Temporal lobe (tissue), 2 donors: ENCODE results near the gene UBLCP1. TPM values are rescaled to one million over a fixed set of nuclear protein-coding genes. Genes with fewer than 3 reads are reported as not detected.

Source experiments
- small RNA-seq: library from RNA; depleted of rRNA; stranded (forward); fragments of <200 nt; gene quantifications from one replicate; pipeline ENCODE3, GENCODE V24; 2014; ENCODE audit warnings: low replicate concordance
- total RNA-seq: library from RNA; depleted of rRNA; stranded (reverse); fragments of >200 nt; gene quantifications from one replicate; pipeline ENCODE4 v1.2.3, GENCODE V29; 2014

UBLCP1 gene
- total RNA-seq, 1 donor from 2014 or later, result 15.7 TPM

Small RNA genes lying within 50 kb of the gene (small RNA-seq; reads per million reads assigned to genes)
- not detected for gene RF00263
- not detected for gene RNU4ATAC2P

Other genes with a start within 250 kb of the UBLCP1 start
- 2.5 TPM for gene EBF1, start 163.4 kb upstream of the UBLCP1 start, total RNA-seq
- 105 TPM for gene RNF145, start 53.7 kb upstream of the UBLCP1 start, total RNA-seq
- gene IL12B, start 67.2 kb downstream of the UBLCP1 start, total RNA-seq, result not detected